HFFc6 (cell line): ENCODE data around the gene ACAN. TPM values are rescaled to one million over a fixed set of nuclear protein-coding genes. Genes with fewer than 3 reads are reported as not detected.

Experiments used
- DNase-seq: peaks from one replicate; pipeline ENCODE4 v3.0.0-alpha.2; 2018
- H3K27ac Mint-ChIP-seq: 2 replicates; pipeline ENCODE4 v1.8.0; 2020; ENCODE audit warnings: mild to moderate bottlenecking, mixed read lengths
- H3K27me3 Mint-ChIP-seq: 2 replicates; pipeline ENCODE4 v1.8.0; 2021; ENCODE audit warnings: mild to moderate bottlenecking, moderate library complexity, mixed read lengths; ENCODE audit not compliant: insufficient read depth
- H3K36me3 Mint-ChIP-seq: 2 replicates; pipeline ENCODE4 v1.8.0; 2021; ENCODE audit warnings: low read depth, mixed read lengths
- H3K4me1 Mint-ChIP-seq: 2 replicates; pipeline ENCODE4 v1.8.0; 2020; ENCODE audit warnings: low read depth, mixed read lengths
- H3K4me3 Mint-ChIP-seq: 2 replicates; pipeline ENCODE4 v1.8.0; 2020; ENCODE audit warnings: mild to moderate bottlenecking, moderate library complexity, mixed read lengths
- H3K9me3 Mint-ChIP-seq: 2 replicates; pipeline ENCODE4 v1.8.0; 2020; ENCODE audit warnings: mild to moderate bottlenecking, mixed read lengths
- CTCF ChIP-seq: fragments of 200-600 bp; sonication (generic); IDR thresholded peaks from 2 replicates; pipeline ENCODE4 v1.5.0; 2021; ENCODE audit warnings: antibody characterized with exemption, mild to moderate bottlenecking
- total RNA-seq, 6 experiments: library from RNA; stranded (reverse); fragmentation: NEBNext Ultra II Directional; extraction: Animal tissue kit (Norgen Biotek cat#: 25700); gene quantifications; 2 replicates in 1 of 6; 3 replicates in 5 of 6; pipeline ENCODE4 v1.2.3, GENCODE V29; 2021

The ACAN gene
- total RNA-seq, 6 experiments from 2014 or later, result 0.02 to 0.14 (median 0.10) TPM; not detected in 3

- peaks cover 49% of the 10 kb centered on the region for H3K27me3 Mint-ChIP-seq
- no peak for DNase-seq
- H3K36me3 Mint-ChIP-seq, result no peaks in the 10 kb centered on the region
- H3K27ac Mint-ChIP-seq, result no peak overlapping the region
- H3K4me3 Mint-ChIP-seq, result no peak overlapping the region
- no peak for TF ChIP-seq CTCF
- H3K4me1 Mint-ChIP-seq, result no peaks in the 10 kb centered on the region
- H3K9me3 Mint-ChIP-seq, result peaks cover 10% of the 10 kb centered on the region
Measured at GRCh38 chr15:88858934-88859333, 55.7 kb downstream of the ACAN start.

GRCh38 chr15:88859550-88859949, 56.3 kb downstream of the ACAN start:
- no peak overlapping the region for H3K27ac Mint-ChIP-seq
- peaks cover 10% of the 10 kb centered on the region for H3K9me3 Mint-ChIP-seq
- TF ChIP-seq CTCF, result no peak
- DNase-seq, result no peak
- no peaks in the 10 kb centered on the region for H3K36me3 Mint-ChIP-seq
- H3K27me3 Mint-ChIP-seq, result peaks cover 47% of the 10 kb centered on the region
- H3K4me1 Mint-ChIP-seq, result no peaks in the 10 kb centered on the region
- no peak overlapping the region for H3K4me3 Mint-ChIP-seq

GRCh38 chr15:88860212-88860611, 57.0 kb downstream of the ACAN start:
- Mint-ChIP-seq H3K36me3 (no peaks in the 10 kb centered on the region), H3K9me3 (peaks cover 4% of the 10 kb centered on the region; the same call in 1 of the 2 replicates), H3K27me3 (peaks cover 44% of the 10 kb centered on the region), H3K4me1 (no peaks in the 10 kb centered on the region), H3K4me3 (no peak overlapping the region), H3K27ac (no peak overlapping the region)
- no peak for DNase-seq
- TF ChIP-seq CTCF, result no peak

GRCh38 chr15:88863412-88863811, 60.2 kb downstream of the ACAN start:
- Mint-ChIP-seq H3K4me3 (no peak overlapping the region), H3K9me3 (no peaks in the 10 kb centered on the region), H3K27me3 (peaks cover 58% of the 10 kb centered on the region), H3K36me3 (no peaks in the 10 kb centered on the region), H3K4me1 (no peaks in the 10 kb centered on the region), H3K27ac (no peak overlapping the region)
- TF ChIP-seq CTCF, result no peak
- no peak for DNase-seq

GRCh38 chr15:88864861-88865497, 61.7 kb downstream of the ACAN start:
- Mint-ChIP-seq H3K9me3 (no peaks in the 10 kb centered on the region; the same call in 1 of the 2 replicates), H3K4me1 (no peaks in the 10 kb centered on the region), H3K36me3 (no peaks in the 10 kb centered on the region), H3K4me3 (no peak overlapping the region), H3K27me3 (peaks cover 62% of the 10 kb centered on the region), H3K27ac (no peak overlapping the region)
- TF ChIP-seq CTCF, result no peak
- DNase-seq, result no peak
